Ovary (tissue), 9 donors: ENCODE measurements around the gene IWS1. TPM values are rescaled to one million over a fixed set of nuclear protein-coding genes. Genes with fewer than 3 reads are reported as not detected.

ENCODE experiments used
- DNase-seq, 5 donors: peaks; one replicate each; pipeline ENCODE4 v3.0.0-alpha.2; 2019 to 2020
- H3K27ac ChIP-seq, 2 donors: fragments of 200-600 bp; one replicate each; pipeline versions ENCODE4 v1.5.1 to v1.8.0; 2019 to 2022
- H3K27me3 ChIP-seq: fragments of 200-600 bp; one replicate; pipeline ENCODE4 v1.8.0; 2022
- H3K36me3 ChIP-seq: fragments of 200-600 bp; sonication (generic); one replicate; pipeline ENCODE4 v1.5.1; 2019
- H3K4me1 ChIP-seq: one replicate; pipeline ENCODE4 v1.8.1; 2013; ENCODE audit warnings: mild to moderate bottlenecking, moderate library complexity; ENCODE audit not compliant: insufficient read depth
- H3K4me3 ChIP-seq: fragments of 200-600 bp; sonication (generic); one replicate; pipeline ENCODE4 v1.5.1; 2017
- H3K9me3 ChIP-seq, 2 donors: fragments of 200-600 bp in 1 of 2; sonication (generic) in 1 of 2; one replicate each; pipeline versions ENCODE4 v1.5.1 to v1.8.1; 2013 to 2019; ENCODE audit warnings: mild to moderate bottlenecking in 1 of 2, moderate library complexity in 1 of 2
- CTCF ChIP-seq, 3 donors: fragments of 450-650 bp in 2 of 3; fragments of 200-600 bp in 1 of 3; IDR thresholded peaks; one replicate each; pipeline versions ENCODE4 v1.5.1 to v1.8.0; 2016 to 2022; ENCODE audit warnings: antibody characterized with exemption in 3 of 3, mild to moderate bottlenecking in 1 of 3
- EP300 ChIP-seq: sonication (generic); formaldehyde crosslinking; IDR thresholded peaks from one replicate; pipeline ENCODE4 v1.6.1; 2017; ENCODE audit warnings: antibody characterized with exemption
- POLR2A ChIP-seq: fragments of 450-650 bp; IDR thresholded peaks from one replicate; pipeline ENCODE4 v1.6.1; 2017; ENCODE audit warnings: antibody characterized with exemption, mild to moderate bottlenecking, moderate library complexity
- WGBS, 3 donors: extraction: QIAGEN DNeasy Blood & Tissue Kit in 1 of 3; methylation state at CpG; one replicate each; pipeline versions ENCODE4 v1.1.5 to v1.1.7; 2013 to 2017; 5-methylcytosine and 5-hydroxymethylcytosine counted together
- intact Hi-C, 4 donors: fragments of 100-400 bp; cut with DNase I; formaldehyde crosslinking; loops; one replicate each; pipeline versions ENCODE4 v1.11.0 to v1.15.1; 2022 to 2023
- polyA plus RNA-seq, 2 donors: library from polyadenylated mRNA; stranded (reverse); fragments of 200-250 nt in 1 of 2; fragments of 350-450 nt in 1 of 2; fragmentation: Illumina TruSeq in 1 of 2; extraction: RNeasy Lipid Tissue Mini Kit (QIAGEN cat#74804) in 1 of 2; gene quantifications; one replicate each; pipeline ENCODE4 v1.2.3, GENCODE V29; 2013 to 2014
- total RNA-seq, 7 donors: library from RNA; depleted of rRNA in 2 of 7; stranded (reverse); fragments of >200 nt in 2 of 7; fragmentation: NEBNext Ultra II Directional in 3 of 7; extraction: Animal tissue kit (Norgen Biotek cat#: 25700) in 3 of 7; gene quantifications; one replicate each; pipeline versions ENCODE4 v1.1.0 to v1.2.4, GENCODE V29; 2016 to 2023
- donor health status: DM: no; HTN: no; CAD: no; lungs with moderate emphysema.
- donor health status: DM: no; HTN: no; CAD: no.
- donor health status: Bipolar disorder and iron deficiency.
- donor health status: DM: yes; HTN: yes; CAD: no.
- donor health status: DM: no; HTN: no; CAD: no.
- donor health status: DM: yes; HTN: yes; CAD: no.

Gene IWS1
- total and polyA plus RNA-seq, 9 donors: 13.9 to 29.0 (median 25.8) TPM

GRCh38 chr2:127462461-127462860 is 63.8 kb downstream of the IWS1 start:
- WGBS, 3 donors: 30 to 36% (median 36%) methylated on average over 3 of the region's 3 CpGs
- Histone ChIP-seq H3K27me3 (no peaks in the 10 kb centered on the region), H3K4me3 (no peak overlapping the region), H3K4me1 (no peaks in the 10 kb centered on the region), H3K36me3 (no peaks in the 10 kb centered on the region), H3K9me3 (no peaks in the 10 kb centered on the region), H3K27ac (no peak overlapping the region)
- TF ChIP-seq POLR2A (no peak), EP300 (no peak), CTCF (IDR thresholded peaks at IDR 0.05) (no peak)
- intact Hi-C loops: loop anchor here in 1 of 4 donors (10.0 kb wide), 1 partner anchor 118 kb away; no protein-coding TSS in a partner anchor
- no peak for DNase-seq

GRCh38 chr2:127456960-127457359 is 69.3 kb downstream of the IWS1 start:
- no peaks in the 10 kb centered on the region for H3K4me1 ChIP-seq
- no peak for DNase-seq
- WGBS, 3 donors: 94 to 98% (median 98%) methylated on average over 12 of the region's 12 CpGs

GRCh38 chr2:127455566-127456493 is 70.5 kb downstream of the IWS1 start:
- Histone ChIP-seq H3K27ac (no peak overlapping the region), H3K27me3 (no peaks in the 10 kb centered on the region), H3K4me3 (no peak overlapping the region), H3K36me3 (no peaks in the 10 kb centered on the region), H3K4me1 (no peaks in the 10 kb centered on the region), H3K9me3 (no peaks in the 10 kb centered on the region)
- intact Hi-C loops: no loop called here
- no peak for DNase-seq
- WGBS, 3 donors: 84 to 87% (median 84%) methylated on average over 13 of the region's 13 CpGs
- TF ChIP-seq EP300: no peak
- TF ChIP-seq POLR2A: no peak
- TF ChIP-seq CTCF (IDR thresholded peaks at IDR 0.05): no peak

More at GRCh38 chr2:127456960-127457359, 69.3 kb downstream of the IWS1 start:
- intact Hi-C loops: no loop called here
- Histone ChIP-seq H3K9me3 (no peaks in the 10 kb centered on the region), H3K27me3 (no peaks in the 10 kb centered on the region), H3K36me3 (no peaks in the 10 kb centered on the region), H3K27ac (no peak overlapping the region), H3K4me3 (no peak overlapping the region)
- TF ChIP-seq CTCF (IDR thresholded peaks at IDR 0.05): no peak
- TF ChIP-seq POLR2A: no peak
- TF ChIP-seq EP300: no peak

GRCh38 chr2:127454595-127455565 is 71.4 kb downstream of the IWS1 start:
- intact Hi-C loops: no loop called here
- TF ChIP-seq EP300 (no peak), CTCF (IDR thresholded peaks at IDR 0.05) (no peak), POLR2A (no peak)
- WGBS, 3 donors: 92 to 93% (median 92%) methylated on average over 19 of the region's 19 CpGs

More at GRCh38 chr2:127454595-127455565, 71.4 kb downstream of the IWS1 start:
- no peaks in the 10 kb centered on the region for H3K36me3 ChIP-seq
- H3K27me3 ChIP-seq: no peaks in the 10 kb centered on the region
- no peak for DNase-seq
- H3K9me3 ChIP-seq: no peaks in the 10 kb centered on the region
- no peak overlapping the region for H3K4me3 ChIP-seq
- H3K27ac ChIP-seq: no peak overlapping the region
- no peaks in the 10 kb centered on the region for H3K4me1 ChIP-seq
